H1 (cell line): ENCODE data around the gene BPIFA2. TPM values are rescaled to one million over a fixed set of nuclear protein-coding genes. Genes with fewer than 3 reads are reported as not detected.

Source experiments
- CHD2 ChIP-seq: IDR thresholded peaks from 2 replicates; pipeline ENCODE4 v1.6.1; 2012; ENCODE audit warnings: low read length, improper control_type of control experiment
- JUND ChIP-seq: IDR thresholded peaks from 2 replicates; pipeline ENCODE4 v1.6.1; 2011; ENCODE audit warnings: mild to moderate bottlenecking, improper control_type of control experiment, low read length
- polyA plus RNA-seq, 7 experiments: library from polyadenylated mRNA; depleted of rRNA in 3 of 7; stranded (reverse) in 5 of 7; unstranded in 2 of 7; fragments of >200 nt in 5 of 7; fragments of 200-250 nt in 2 of 7; gene quantifications; 1 replicate in 5 of 7; 2 replicates in 1 of 7; 4 replicates in 1 of 7; pipeline versions ENCODE4 v1.2.1 to v1.2.3, GENCODE V29; 2011 to 2013; ENCODE audit warnings: missing spikeins in 2 of 7, mixed read lengths in 2 of 7
- total RNA-seq: library from RNA; stranded (reverse); fragmentation: NEBNext Ultra II Directional; extraction: Animal tissue kit (Norgen Biotek cat#: 25700); gene quantifications from 2 replicates; pipeline ENCODE4 v1.2.1, GENCODE V29; 2021

The BPIFA2 gene
- total and polyA plus RNA-seq, 2 of the 8 experiments (the other 6 are each of a cell fraction or from before 2014, with no cell fraction given), result not detected

DNA sequence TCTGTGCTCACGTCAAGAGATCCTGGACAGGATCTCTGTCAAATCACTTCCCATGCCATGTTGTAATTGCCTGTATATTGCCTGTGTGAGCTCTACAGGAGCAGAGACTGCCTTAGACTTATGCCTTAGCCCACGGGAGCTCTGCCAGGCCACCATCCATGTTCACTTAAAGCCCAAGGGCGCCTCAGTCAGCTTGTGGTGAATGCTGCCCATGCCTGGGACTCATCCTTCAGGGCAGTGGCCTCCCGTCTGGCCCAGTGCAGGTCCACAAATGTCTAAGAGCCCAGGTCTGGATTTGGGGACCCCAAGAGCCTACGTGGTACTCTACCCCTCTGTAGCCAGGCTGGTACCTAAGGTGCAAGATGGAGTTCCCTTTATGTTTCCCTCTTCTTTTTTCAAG, 22.4 kb upstream of the BPIFA2 start (continued):
- TF ChIP-seq CHD2 (no peak), JUND (no peak)
